HG03066 (cell line): ENCODE measurements around the gene WWP2.
A peak's percentile ranks its signal among the peaks of the same experiment; 100 is the strongest.
"Not testable (repeated sequence)": the region's sequence is repeated elsewhere in the genome, so short reads cannot be mapped to it uniquely, and the experiment has no call there.

ENCODE experiments used
- ATAC-seq: cut with Tn5 transposase; IDR thresholded peaks from one replicate; pipeline ENCODE4 v1.9.1; 2021; ENCODE audit warnings: low read depth; ENCODE audit not compliant: unreplicated experiment

Gene WWP2

DNA sequence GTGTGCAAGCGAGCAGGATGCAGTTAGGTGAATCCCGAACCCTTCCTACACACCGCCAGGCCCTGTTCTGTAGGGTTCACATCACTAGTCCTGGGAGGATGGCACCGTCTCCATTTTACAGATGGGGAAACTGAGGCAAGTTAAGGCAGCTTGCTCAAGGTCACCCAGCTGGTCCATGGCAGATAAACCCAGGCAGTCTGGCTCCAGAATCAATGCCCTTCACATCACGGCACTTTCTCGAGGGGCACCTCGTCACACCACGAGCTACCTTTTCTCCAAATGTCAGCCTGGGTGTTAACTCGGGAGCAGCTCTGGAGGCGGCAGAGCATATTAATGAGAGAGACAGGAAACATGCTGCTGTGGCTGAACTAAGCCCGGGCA lies 16.9 kb upstream of the WWP2 start:
- no peak for ATAC-seq

DNA sequence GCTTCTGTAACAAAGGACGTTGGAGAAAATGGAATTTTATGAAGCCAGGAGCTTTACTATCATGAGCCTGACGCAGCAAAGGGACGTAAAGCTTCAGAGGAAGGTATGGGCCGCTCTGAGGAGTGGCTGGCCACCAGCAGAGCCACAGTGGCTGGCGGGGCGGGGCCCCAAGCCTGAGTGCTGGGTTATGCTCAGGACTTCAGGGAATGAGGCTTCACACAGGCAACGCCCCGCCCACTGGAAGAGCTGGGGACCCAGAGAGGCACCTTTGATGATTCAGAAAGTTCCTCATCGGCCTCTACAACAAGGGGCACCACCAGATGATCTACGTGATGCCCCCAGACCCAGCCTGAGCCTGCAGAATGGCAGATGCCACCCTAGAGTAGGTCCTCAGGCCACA lies 16.2 kb upstream of the WWP2 start:
- no peak for ATAC-seq

DNA sequence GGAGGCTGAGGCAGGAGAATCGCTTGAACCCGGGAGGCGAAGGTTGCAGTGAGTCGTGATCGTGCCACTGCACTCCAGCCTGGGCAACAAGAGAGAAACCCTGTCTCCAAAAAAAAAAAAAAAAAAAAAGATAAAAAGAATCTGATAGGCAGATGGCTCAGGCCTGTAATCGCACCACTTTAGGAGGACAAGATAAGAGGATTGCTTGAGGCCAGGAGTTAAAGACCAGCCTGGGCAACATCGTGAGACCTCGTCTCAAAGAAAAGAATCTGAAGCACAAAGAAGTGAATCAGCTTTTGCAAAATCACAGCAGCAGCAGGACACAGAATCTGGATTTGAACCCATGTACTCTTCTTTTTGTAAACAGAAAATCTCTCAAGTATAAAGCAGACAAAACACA lies 15.0 kb upstream of the WWP2 start:
- no peak for ATAC-seq

DNA sequence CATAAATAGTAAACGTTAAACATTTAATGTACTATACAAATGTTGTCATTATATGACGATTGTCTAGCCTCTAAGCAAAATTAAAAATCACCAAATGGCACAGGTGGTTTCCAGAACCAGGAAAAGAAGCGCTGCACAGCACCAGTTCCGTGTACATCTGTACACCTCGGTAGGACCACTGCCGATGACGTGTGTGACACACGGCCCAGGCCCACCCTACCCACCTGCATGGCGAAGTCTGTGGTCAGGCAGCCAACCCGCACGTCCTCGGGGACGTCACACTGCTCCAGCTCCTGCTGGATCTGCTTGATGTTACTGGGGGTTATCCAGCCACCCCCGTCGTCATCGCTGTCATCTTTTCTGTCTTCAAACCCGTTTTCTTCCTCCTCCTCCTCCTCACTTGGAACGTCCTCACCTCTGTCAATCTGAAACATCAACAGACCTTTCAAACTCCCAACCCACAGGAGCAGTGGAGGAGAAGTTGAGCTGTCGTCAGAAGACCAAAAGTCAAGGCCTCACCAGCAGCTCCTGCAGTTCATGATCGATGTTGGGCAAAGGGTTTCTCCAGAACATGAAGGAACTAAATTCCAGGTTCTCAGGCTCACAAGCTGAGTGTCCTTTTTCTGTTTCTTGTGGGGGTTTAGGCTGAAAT lies 13.3 kb upstream of the WWP2 start:
- no peak for ATAC-seq

DNA sequence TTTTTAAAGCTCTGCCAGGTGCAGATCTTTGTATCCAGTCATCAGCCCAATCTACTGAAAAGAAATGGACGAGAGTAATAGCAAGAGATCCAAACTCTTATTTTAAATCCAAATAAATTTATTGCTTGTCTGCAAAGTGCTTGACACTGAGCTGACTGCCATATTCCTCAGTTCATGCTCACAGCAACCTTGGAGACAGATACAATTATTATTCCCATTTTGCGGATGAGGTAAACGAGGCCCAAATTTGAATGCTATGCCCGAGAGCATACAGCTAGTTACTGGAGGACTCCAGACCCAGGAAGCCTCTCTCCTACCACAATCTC lies 8.0 kb upstream of the WWP2 start:
- no peak for ATAC-seq

DNA sequence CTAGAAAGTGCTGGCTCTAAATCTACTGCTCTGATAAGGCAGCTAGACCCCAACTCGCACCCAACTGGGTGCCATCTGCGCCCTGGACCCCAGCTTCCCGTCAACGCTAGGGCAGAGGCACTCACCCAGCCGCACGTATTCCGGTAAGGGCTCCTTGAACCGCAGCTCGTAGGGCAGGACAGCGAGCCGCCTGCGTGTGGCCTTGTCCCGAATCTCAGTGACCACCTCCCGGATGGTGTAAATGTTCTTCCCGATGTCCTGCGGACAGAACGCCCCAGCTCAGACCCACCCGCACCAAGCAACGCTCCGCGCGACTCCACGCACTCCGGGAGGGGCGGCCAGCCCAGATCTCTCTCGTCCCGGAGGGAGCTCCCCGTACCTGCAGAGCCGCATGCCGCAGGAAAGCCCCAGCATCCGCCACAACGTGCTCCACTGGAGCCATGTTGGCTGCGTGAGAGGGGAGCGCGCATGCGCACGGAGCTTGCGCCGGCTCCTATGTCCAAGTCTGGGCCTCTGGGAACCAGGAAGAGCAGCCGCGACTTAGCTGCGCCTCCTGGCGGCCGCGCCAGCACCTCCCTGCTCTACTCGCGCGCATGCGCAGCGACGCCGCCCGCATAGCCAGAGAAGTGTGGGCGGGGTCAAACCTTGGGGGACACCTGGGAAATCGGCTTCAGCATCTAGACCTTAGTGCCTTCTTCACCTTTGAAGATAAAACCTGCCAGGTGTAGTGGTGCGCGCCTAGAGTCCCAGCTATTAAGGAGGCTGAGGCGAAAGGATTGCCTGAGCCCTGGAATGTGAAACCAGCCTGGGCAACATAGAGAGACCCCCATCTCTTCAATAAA lies 7.4 kb upstream of the WWP2 start, which contains the start of gene NOB1:
Gene NOB1 (minus strand): TSS at position 458 of the 842 bp plus-strand sequence. CDS start 16 bp downstream, at position 442.
- ATAC-seq: peak; percentile 90

DNA sequence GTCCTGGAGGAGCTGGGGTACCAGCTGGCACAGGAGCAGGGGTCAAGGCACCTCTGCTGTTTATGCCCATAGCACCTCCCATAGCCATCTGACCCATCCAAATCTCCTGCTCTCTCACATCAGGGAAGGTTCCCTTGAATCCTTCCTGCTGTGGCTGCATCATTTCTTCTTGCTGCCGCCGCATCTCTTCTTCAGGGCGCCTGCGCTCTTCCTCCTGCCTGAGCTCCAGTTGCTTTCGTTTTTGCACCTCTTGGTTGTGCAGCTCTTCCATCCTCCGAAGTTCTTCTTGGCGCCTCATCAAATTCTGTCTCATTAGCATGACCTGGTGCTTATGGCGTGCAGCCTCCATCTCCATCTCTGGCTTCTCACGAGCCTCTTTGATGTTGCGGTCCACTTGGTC lies 5.4 kb upstream of the WWP2 start:
- ATAC-seq: no peak

DNA sequence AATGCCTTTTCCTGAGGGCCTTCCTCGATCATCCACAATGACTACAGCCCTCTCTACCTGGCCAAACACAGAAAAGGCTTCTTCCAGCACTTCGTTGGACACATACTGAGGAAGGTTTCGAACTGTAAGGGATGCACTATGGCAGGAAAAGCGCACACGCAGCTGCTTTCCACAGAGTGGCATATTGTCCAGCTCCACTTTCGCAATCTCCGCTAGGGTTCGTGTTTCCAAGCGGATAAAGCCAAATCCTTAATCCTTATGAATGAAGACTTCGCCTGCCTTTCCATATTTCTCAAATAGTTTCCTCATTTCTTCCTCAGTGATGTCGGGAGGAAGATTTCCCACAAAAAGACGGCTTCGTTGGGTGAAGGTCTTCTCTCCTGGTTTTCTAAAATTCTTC lies 4.8 kb upstream of the WWP2 start:
- not testable (repeated sequence) for ATAC-seq

DNA sequence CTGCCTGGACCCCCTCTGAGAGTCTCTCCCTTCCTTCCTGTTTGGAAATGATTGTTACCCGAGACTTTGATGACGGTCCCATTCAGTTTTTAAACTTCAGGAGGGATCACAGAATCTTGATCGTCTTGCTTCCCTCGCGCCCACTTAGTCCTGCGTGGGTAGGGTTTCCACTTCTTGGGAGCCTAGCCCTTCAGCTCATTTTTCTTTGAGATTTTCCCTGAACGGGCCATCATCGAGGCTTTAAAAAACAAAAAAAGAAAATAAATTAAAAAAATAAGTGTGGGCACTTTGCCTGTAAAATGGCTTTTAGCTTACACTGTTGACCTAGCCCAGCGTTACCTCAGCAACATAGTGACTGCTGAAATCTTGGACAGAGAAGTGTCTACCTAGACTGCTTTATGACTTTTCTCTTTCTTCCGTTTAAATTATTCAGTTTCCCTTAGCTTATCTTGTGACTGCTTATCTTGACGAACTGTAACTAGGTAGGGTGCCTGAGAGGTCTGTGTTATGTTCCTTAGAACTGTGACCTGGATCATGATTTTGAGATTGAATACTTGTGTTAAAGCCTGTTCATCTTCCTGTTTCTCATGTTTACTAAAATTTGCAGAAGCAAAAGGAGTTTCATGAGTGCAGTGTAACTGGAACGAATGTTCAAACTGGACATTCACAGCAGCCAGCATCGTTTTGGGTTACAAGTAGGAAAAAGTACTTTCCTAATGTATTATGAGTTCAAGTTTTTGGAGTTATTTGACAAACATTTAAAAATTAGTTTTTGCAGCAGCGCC lies 874 bp downstream of the WWP2 start:
- peak; percentile 10 for ATAC-seq

DNA sequence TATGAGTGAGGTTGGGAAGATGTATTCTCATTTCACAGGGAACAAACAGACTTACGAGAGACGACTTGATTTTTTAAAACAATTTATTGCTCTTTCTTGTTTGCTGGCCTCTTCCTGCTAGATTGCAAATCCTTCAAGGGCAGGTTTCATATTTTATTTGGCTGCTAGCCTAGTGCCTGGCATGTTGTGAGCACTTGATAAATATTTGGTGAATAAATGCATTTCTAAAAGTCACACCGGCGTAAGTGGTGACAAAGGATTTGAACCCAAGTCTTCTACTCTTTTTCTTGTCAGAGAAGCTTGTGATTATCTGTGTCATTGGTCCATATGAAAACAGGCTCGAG lies 1.4 kb downstream of the WWP2 start:
- no peak for ATAC-seq

DNA sequence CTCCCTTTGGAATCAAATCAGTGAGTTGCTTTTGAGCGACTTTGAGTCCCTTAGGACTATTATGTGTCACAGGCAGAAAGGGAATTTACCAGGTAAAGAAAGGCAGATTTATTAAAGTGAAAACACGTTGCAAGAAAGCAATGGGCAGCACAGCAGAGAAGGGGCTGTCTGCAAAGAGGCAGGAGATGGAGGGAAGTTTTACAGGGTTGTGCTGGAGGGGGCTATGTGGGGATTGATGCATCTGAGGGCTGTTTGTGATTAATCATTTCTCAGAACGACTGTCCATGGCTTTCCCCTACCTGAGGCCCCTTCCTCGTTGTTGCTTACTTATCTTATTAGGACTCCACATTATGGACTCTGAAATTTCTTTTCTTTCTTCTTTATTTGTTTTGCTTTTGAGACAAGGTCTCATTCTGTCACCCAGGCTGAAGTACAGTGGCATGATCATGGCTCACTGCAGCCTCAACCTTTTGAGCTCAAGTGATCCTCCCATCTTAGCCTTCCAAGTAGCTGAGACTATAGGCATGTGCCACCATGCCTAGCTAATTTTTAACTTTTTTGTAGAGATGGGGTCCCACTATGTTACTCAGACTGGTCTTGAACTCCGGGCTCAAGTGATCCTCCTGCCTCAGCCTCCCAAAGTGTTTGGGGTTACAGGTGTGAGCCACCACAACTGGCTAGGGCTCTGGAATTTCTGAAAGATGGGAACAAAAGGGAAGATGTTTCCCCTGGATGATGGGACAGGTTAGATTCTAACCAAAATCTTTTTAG lies 5.5 kb downstream of the WWP2 start:
- ATAC-seq: no peak

DNA sequence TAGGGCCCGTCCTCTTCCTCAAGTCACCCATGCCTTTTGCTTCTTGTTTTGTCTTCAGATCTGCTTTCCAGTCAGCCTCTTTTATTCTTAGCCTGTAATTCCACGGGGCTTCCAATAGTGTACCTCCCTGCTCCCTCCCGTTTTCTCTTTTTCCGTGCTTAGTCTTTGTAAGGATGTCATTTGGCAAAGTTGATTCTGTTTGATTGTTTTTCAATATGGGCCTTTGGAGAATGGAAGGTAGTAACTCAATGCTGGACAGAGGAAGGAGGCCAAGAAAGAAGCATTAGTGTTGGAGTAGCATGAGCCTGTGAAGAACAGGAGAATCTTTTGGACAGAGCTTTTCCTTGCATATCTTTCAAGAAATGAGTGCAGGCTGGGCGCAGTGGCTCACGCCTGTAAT lies 6.5 kb downstream of the WWP2 start:
- no peak for ATAC-seq

DNA sequence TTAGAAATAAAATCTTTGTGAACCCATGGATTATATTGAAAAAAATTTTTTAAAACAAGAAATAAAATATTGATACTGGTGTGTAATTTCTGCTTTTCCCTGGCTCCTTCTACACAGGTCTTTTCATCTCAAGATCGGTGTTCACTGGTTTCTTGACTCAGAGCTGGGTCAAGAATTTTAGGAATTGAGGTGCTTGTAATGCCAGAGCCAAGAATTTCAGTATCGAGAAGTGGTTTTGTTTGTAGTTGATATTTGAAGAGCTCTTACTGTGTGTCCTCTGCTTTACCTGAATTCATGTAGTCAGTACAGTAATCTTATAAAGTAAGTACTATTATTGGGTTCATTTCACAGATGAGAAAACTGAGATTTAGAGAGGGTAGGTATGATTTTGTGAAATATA lies 7.3 kb downstream of the WWP2 start:
- no peak for ATAC-seq

DNA sequence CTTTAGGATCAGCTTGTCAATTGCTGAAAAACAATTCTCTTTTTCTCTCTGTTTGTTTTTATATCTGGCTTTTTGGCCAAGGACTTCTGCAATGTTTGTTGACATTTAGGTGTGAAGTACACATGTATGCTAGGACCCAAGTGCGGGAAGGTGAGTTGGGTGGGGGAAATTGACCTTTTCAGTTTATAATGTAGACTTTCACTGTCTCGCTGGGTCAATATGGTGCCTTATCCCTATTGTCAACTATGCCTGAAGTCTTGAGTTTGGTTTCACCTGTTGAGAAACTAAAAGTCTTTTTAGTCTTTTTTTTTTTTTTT lies 9.5 kb downstream of the WWP2 start:
- ATAC-seq: no peak

DNA sequence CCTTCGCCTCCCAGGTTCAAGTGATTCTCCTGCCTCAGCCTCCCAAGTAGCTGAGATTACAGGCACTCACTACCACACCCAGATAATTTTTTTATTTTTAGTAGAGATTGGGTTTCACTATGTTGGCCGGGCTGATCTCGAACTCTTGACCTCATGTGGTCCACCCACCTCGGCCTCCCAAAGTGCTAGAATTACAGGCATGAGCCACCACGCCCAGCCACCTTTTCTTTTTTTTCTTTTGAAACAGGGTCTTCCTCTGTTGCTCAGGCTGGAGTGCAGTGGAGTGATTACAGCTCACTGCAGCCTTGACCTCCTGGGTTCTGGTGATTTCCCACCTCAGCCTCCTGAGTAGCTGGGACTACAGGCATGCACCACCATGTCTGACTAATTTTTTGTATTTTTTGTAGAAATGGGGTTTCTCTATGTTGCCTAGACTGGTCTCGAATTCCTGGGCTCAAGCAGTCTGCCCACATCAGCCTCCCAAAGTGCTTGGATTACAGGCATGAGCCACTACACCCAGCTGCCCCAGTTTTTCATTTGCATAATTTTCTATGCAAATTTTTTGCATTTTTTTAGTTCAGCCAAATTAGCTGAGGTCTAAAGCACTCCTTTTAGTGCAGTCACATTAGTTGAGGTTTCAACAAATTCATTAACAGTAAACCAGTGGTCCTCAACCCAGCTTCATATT lies 11.3 kb downstream of the WWP2 start:
- ATAC-seq: no peak

DNA sequence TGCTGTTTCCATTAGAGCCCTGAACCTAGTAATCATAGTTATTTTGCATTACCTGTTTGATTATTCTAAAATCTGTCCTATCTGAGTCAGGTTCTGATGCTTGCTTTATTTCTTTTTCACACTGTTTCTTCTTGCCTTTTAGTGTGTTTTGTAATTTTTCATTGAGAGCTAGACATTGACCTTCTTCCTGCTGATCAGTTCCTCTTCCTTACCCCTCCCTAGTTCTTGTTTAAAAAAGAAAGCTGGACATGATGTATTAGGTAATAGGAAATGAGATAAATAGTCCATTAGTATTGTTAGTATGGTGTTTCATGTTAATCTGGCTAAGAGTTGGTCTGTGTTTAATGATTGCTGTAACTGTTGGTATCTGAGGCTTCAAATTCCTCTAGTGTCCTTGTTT lies 13.4 kb downstream of the WWP2 start:
- ATAC-seq: no peak

DNA sequence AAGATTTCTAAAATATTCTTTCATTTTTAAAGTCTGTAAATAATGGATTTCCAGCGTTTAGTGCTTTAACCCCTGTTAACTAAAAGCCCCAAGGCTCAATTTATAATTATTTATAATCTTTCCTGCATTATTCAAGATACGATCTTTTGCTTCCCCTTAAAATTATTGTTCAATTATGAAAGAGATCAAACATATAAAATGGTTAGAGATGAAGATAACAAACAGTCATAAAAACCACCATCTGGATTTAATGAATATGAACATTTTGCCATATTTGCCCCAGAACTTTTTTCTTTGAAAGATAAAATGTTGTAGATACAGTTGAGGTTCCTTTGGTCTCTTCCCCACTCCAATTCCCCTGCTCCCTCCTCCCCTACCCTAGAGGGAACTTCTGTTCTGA lies 17.6 kb downstream of the WWP2 start:
- no peak for ATAC-seq

DNA sequence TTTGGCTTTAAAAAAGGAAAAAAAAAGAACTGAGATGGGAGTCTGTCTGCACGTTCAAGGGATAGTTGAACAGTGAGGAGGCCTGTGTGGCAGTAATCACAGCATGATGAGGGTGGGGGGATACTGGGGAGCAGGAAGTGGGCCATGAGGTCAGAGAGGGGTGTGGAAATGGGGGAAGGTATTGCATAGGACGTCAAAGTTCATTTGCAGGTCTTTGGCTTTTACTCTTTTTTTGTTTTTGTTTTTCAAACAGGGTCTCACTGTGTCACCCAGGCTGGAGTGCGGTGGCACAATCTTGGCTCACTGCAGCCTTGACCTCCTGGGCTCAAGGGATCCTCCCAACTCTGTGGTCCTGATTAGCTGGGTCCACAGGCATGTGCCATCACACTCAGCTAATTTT lies 19.0 kb downstream of the WWP2 start:
- ATAC-seq: no peak

DNA sequence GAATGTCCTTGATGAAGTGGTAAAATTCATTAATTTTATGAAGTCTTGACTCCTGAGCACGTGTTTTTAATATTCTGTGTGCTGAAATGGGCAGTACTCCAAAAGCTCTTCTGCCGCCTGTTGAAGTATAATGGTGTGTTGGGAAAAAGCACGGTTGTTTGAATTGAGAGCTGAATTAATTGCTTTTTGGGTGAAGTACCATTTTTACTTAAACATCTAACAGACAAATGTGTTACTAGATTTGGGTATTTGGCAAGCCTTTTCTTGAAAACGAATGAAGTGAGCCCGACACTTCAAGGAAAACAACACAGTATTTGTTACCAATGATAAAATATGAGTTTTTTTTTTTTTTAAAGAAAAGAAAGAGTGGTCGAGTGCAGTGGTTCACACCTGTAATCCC lies 22.5 kb downstream of the WWP2 start:
- no peak for ATAC-seq

DNA sequence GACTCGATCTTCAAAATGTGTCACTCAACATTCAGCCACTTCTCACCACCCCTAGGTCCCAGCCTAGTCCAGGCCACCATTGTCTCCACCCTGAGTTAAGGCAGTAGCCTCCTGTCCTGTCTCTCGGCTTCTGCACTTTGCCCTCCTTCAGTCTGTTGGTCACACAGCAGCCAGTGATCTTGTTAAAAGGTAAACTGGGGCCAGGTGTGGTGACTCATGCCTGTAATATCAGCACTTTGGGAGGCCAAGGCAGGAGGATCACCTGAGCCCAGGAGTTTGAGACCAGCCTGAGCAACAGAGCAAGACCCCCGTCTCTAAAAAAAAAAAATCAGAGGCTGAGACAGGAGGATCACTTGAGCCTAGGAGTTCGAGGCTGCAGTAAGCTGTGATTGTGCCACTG lies 25.8 kb downstream of the WWP2 start:
- ATAC-seq: no peak
